Activated CD8-positive, alpha-beta memory T cell treated with anti-CD3 and anti-CD28 coated beads, Interleukin-2, amount 50 U/mL, for 4 hours (primary cell): ENCODE data around the gene RAB25.
"Not testable (repeated sequence)": the region's sequence is repeated elsewhere in the genome, so short reads cannot be mapped to it uniquely, and the experiment has no call there.

Source experiments
- DNase-seq: peaks from one replicate; pipeline ENCODE4 v3.0.0-alpha.2; 2020

RAB25 gene

DNA sequence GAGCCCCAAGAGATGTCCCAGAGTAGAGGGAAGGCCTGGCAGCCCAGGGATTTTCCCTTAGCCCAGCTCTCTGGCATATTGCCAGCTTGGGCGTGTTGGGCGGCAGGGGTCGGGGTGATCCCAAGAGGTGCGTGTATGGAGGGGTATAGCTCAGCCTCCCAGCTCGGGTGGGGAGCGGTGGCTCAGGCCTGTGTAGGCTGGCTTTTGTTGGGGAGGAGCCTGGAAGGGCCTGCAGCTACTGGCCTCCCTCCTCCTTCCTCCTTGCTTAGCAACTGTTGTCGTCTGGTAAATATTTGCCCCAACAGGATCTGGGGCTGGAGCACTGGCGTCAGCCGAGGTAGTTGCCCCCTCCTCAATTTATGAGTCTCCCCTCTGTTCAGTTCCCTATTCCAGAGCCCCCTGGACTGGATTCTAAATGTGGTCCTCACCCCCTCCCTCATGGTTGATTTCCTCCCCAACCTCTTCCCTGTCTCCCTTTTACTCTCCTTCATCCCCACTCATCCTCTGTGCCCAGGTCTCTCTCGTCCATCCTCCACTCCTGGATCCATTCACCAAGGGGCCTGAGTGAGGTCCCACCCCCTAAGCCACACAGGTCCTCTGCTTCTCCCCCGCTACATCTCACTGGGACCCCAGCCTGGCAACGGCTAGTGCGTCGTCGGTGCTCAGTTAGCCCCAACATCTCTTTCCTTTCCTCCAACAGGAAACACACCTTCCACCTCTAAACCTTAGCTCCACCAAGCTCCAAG lies 43.3 kb downstream of the RAB25 start:
- no peak for DNase-seq

DNA sequence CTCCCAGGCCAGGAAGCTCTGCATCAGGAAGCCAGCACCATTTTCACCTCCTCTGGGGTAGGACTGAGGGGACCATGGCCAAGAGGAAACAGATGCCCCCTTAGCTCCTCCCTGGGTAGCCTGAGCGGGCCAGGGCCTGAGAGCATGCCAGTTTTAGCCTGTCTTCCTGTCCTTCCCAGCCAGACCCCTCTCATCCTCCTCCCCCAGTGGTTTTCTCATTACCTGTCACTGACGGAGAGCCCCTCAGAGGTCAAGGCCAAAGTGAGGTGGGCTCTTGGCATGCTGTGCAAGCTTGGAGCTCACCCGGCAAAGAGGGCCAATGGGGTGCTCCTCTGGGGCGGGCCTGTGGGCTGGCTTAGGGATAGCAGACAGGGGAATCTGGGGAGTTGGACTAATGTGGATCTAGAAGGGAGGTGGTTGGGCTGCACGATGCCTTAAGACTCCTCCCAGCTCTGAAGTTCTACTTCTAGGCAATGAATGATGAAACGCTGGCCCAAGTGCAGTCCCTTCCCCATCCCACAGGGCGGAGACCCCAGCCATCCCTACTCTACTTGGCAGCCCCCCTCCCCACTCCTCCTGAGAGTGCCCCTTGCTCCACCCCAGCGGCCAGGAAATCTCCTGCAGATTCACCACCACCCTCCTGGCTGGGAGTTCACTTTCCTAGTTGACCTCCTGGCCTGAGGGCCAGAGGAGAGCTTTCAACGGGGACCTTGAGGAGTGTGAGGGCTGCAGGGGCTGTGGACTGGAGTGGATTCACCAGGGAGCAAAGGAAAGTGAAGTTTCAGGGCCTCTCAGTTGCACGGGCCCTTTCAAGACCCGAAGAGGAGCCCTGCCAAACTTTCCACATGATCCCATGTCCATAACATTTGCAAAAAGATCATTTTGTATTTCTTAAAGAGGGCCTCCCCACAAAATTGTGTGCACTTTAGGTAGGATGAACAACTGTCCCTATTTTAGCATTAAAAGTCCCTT lies 44.2 kb downstream of the RAB25 start:
- DNase-seq, result no peak

DNA sequence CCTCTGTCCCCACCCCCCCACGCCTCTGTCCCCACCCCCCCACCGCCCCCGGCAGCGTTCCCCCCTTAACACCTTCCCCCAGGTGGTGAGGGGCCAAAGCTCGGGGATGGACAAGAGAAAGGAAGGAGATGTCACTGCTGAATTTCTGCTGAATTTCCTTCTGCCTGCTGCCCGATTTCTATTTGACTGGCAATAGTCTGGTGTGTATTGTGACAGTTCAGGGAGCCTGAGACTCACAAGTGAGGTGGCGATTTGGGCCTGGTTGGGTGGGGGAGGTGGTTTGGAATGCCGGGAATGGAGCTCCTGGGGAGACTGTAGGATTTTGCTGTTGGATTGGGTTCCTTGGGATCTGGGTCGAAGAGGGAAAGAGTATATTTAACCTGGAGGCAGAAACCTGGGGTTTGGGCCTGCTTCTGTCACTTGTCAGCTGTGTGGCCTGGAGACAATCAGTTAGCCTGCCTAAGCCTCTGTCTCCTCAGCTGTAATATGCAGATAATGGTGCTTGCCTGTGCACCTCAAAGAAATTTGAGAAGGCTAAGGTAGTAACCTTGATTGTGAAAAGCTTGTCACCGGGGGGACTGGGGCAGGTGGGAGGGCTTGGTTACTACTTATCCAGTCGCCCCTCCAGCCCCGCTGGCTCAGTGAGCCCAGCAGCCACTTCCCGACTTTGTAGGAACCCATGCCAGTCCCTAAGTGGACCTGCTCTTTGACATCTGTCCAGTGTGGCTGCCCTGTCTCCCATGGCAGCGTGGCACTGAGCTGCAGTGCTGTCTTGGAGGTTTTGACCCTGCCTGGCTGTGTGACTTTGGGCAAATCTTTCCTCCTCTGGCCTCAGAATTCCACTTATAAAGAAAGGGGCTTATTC lies 45.9 kb downstream of the RAB25 start:
- DNase-seq, result no peak

- DNase-seq, result no peak
These were observed 47.1 kb downstream of the RAB25 start for GRCh38 chr1:156108057-156108456.

DNA sequence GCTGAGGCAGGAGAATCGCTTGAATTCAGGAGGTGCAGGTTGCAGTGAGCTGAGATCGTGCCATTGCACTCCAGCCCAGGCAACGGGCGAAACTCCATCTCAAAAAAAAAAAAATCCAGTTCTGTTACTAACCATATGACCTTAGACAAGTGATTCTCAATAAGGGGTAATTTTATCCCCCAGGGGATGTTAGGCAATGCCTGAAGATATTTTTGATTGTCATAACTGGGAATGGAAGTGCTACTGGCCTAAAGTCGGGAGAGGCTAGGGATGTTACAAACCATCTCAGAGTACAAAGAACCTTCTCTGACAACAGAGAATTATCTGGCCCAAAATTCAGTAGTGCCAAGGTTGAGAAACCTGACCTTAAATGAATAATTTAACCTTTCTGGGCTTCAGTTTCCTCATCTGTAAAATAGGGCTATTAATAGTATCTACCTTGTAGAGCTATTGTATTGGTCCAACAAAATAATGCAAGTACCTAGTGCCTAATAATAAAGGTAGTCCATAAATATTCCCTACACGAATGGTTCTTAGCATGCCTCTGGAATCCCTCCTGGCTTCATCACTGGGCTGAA lies 47.8 kb downstream of the RAB25 start:
- no peak for DNase-seq

GRCh38 chr1:156110252-156110651 lies 49.3 kb downstream of the RAB25 start:
- DNase-seq, result no peak

- DNase-seq, result no peak
These were observed 50.5 kb downstream of the RAB25 start for GRCh38 chr1:156111355-156111962.

DNA sequence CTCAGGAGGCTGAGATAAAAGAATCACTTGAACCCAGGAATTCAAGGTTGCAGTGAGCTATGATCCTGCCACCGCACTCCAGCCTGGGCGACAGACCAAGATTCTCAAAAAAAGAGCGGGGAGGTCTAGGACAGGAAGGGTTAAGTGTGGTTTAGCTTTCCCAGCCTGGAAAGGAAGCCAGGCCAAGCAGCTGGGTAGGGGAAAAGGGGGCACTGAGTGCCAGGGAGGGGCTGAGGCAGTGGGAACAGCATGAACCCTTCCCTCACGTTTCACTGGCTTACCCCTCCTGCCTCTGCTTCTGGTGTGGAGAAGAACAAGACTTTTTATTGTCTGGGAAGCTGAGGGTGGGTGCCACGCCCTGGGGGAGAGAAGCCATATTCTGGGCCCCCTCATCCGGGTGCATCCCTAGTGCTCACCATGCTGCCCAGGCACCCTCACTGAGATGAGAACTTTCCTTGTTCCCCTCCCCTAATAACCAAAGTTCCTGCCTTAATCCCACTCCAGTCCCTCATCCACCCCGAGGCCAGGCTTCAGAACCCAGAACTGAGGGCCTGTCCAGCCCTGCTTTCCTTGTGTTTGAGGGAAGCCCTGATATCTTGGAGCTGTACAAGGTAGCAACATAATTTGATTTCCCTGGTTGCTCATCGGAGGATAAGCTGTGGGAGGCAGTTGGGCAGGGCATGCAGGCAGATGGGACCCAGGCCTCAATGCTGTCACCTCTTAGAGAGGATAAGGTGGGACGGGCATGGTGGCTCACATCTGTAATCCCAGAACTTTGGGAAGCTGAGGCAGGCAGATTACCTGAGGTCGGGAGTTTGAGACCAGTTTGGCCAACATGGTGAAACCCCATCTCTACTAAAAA lies 51.5 kb downstream of the RAB25 start:
- DNase-seq, result no peak

DNA sequence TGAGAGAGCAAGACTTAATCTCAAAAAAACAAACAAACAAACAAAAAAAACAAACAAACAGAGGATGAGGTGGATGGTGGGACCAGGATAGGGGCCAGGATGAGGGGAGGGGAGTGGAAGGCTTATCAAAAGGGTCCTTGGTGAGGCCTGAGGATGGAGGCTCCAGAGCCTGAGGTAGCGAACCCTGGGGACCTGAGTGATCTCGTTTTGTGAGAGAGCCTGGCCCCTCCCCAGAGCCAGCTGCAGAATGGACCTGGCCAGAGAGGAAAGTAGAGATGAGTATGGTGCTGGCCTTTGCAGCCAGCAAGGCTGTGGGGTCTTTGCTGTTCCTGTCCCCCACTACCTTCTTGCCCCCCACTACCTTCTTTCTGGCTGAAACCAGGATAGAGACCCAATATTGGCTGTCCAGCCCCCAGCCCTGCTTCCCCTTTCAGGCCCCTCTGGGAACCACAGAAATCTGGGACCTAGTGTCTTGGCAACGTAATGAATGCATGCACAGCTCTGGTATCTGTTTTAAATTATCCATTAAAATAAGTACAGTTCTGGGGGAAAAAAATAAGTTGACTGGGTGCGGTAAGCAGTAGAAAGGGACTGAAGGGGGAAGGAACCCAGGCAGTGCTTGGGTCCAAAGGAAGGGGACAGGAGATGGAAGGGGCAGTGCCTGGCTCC lies 52.5 kb downstream of the RAB25 start:
- DNase-seq, result no peak

GRCh38 chr1:156114101-156114918 lies 53.4 kb downstream of the RAB25 start, which contains the start of gene LMNA:
TSS of gene LMNA (plus strand) at chr1:156114711. CDS start at chr1:156114919, 208 bp downstream.
- DNase-seq, result peak; percentile 81

DNA sequence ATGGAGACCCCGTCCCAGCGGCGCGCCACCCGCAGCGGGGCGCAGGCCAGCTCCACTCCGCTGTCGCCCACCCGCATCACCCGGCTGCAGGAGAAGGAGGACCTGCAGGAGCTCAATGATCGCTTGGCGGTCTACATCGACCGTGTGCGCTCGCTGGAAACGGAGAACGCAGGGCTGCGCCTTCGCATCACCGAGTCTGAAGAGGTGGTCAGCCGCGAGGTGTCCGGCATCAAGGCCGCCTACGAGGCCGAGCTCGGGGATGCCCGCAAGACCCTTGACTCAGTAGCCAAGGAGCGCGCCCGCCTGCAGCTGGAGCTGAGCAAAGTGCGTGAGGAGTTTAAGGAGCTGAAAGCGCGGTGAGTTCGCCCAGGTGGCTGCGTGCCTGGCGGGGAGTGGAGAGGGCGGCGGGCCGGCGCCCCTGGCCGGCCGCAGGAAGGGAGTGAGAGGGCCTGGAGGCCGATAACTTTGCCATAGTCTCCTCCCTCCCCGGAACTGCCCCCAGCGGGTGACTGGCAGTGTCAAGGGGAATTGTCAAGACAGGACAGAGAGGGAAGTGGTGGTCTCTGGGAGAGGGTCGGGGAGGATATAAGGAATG lies 54.1 kb downstream of the RAB25 start:
- peak; percentile 34 for DNase-seq

DNA sequence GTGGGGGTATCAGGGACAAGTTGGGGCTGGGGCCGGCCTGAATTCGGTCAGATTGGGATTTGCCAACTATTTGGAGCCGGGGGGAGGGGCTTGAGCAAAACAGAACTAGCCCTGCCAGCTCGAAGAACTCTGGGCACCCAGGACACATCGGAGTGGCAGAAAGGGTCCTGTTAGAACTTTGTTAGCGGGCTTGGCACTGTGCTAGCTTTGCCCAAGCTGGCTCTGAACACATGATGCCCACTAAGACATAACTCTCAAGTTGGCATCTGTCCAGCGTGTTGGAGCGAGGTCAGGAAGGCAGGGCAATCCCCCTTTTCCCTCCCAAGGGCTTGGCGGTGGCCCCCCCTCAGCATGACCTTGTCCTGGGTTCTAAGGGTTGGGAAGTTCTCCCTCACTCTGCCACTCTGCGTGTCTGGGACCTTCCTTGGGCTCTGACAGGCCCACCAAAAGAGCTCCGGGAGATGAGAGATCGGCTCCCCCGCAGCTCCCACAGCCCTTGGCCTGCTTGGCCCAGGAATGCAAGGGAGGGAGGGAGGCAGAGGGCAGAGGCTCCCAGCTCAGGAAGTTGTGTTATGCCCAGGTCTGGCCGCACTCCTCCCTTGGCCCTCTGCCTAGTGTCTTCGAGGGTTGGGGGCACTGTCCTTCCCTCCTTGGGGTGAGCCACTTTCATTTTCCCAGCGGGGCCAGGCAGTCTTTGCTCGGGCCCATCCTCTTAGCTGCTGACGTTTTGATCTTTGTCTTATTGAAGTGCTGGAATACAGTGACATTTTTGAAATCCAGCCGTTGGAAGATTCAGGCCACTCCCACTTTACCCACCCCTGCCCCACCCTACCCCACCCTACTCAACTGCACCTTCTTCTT lies 54.8 kb downstream of the RAB25 start:
- no peak for DNase-seq

DNA sequence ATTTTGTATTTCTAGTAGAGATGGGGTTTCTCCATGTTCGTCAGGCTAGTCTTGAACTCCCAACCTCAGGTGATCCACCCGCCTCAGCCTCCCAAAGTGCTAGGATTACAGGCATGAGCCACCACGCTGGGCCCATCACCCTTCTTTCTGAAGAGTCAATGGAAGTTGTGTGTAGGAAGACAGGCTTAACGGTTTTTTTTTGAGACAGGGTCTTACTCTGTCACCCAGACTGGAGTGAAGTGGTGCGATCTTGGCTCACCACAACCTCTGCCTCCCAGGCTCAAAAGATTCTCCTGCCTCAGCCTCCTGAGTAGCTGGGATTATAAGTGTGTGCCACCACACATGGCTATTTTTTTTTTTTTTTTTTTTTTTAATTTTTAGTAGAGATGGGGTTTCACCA lies 55.8 kb downstream of the RAB25 start:
- not testable (repeated sequence) for DNase-seq

DNA sequence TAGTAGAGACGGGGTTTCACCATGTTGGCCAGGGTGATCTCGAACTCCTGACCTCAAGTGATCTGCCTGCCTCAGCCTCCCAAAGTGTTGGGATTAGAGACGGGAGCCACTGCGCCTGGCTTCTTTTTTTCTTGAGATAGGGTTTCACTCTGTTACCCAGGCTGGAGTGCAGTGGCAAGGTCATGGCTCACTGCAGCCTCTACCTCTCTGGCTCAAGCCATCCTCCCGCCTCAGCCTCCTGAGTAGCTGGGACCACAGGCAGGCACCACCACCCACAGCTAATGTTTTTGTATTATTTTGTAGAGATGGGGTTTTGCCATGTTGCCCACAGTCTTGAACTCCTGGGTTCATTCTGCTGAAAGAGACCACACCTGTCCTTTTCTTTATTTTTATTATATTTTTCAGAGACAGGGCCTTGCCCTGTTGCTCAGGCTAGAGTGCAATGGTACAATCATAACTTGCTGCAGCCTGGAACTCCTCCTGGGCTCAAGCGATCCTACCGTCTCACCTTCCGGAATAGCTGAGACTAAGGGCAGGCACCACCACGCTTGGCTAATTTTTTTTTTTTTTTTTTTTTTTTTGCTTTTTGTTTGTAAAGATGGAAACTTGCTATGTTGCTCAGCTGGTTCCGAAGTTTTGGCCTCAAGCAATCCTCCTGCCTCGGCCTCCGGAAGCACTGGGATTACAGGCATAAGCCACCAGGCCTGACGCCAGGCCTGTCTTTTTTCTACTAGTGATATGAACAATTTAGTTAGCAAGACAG lies 56.6 kb downstream of the RAB25 start:
- no peak for DNase-seq

GRCh38 chr1:156118177-156118868 lies 57.4 kb downstream of the RAB25 start:
- DNase-seq, result no peak

GRCh38 chr1:156119503-156120209 lies 58.7 kb downstream of the RAB25 start:
- peak; percentile 34 for DNase-seq
